WERI-Rb-1 (cell line): ENCODE measurements around the gene MRM1.

Experiments used
- DNase-seq: peaks from one replicate; pipeline ENCODE4 v3.0.0-alpha.2; 2020
- H3K27ac ChIP-seq: fragments of 250-450 bp; sonication (Bioruptor Pico); 2 replicates; pipeline ENCODE4 v1.5.1; 2020; ENCODE audit warnings: mild to moderate bottlenecking, moderate library complexity
- H3K27me3 ChIP-seq: fragments of 250-450 bp; sonication (Bioruptor Pico); 2 replicates; pipeline ENCODE4 v1.5.1; 2021; ENCODE audit warnings: mild to moderate bottlenecking, low read depth, moderate library complexity; ENCODE audit not compliant: insufficient read depth, severe bottlenecking
- H3K36me3 ChIP-seq: fragments of 250-450 bp; sonication (Bioruptor Pico); 2 replicates; pipeline ENCODE4 v1.5.1; 2020; ENCODE audit warnings: mild to moderate bottlenecking, moderate library complexity
- H3K4me3 ChIP-seq: 2 replicates; pipeline ENCODE4 v1.5.1; 2011; ENCODE audit warnings: low read depth, mild to moderate bottlenecking, control low read depth, low read length
- H3K9me3 ChIP-seq: fragments of 250-450 bp; sonication (Bioruptor Pico); 2 replicates; pipeline ENCODE4 v1.5.1; 2021; ENCODE audit warnings: mild to moderate bottlenecking, moderate library complexity; ENCODE audit not compliant: severe bottlenecking
- CTCF ChIP-seq: IDR thresholded peaks from 2 replicates; pipeline ENCODE4 v1.5.1; 2011; ENCODE audit warnings: low read depth, mild to moderate bottlenecking, control low read depth, inconsistent platforms, low read length

MRM1 gene

GRCh38 chr17:36598951-36599401, 2.4 kb upstream of the MRM1 start:
- Histone ChIP-seq H3K4me3 (no peak overlapping the region), H3K27ac (no peak overlapping the region), H3K36me3 (peaks cover 17% of the 10 kb centered on the region), H3K27me3 (no peaks in the 10 kb centered on the region), H3K9me3 (no peaks in the 10 kb centered on the region)
- DNase-seq: no peak
- no peak for TF ChIP-seq CTCF

DNA sequence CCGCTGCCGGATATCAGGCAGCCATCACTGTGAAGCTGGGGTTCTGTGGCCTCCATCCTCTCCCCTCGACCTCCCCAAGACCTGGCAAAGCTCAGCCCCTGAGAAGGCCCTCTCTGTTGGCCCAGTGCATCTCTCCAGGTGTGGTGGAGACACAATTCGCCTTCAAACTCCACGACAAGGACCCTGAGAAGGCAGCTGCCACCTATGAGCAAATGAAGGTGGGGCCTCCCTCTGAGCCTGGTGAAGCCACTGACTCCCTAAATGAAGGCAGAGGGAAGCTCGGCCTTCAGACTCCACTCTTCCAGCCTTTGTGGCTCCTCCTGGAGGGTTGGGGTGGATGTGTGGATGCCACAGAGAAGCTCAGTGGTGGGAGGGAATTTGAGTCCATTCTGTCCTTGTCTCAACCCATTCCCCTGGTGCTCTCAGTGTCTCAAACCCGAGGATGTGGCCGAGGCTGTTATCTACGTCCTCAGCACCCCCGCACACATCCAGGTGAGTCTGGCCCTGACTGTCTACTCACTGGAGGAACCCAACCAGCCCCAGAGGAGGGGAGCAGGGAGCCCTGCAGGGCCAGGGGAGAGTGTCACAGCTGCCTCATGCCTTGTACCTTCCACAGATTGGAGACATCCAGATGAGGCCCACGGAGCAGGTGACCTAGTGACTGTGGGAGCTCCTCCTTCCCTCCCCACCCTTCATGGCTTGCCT, 1.7 kb upstream of the MRM1 start:
- H3K36me3 ChIP-seq: peaks cover 14% of the 10 kb centered on the region
- no peak overlapping the region for H3K27ac ChIP-seq
- TF ChIP-seq CTCF: no peak
- DNase-seq: no peak
- H3K4me3 ChIP-seq: no peak overlapping the region
- H3K27me3 ChIP-seq: no peaks in the 10 kb centered on the region
- no peaks in the 10 kb centered on the region for H3K9me3 ChIP-seq

GRCh38 chr17:36600465-36600864, 918 bp upstream of the MRM1 start:
- no peak for DNase-seq
- TF ChIP-seq CTCF: no peak
- Histone ChIP-seq H3K27me3 (no peaks in the 10 kb centered on the region), H3K36me3 (peaks cover 11% of the 10 kb centered on the region), H3K27ac (peak overlapping the region; percentile 65), H3K9me3 (no peaks in the 10 kb centered on the region), H3K4me3 (peak overlapping the region; percentile 78)

DNA sequence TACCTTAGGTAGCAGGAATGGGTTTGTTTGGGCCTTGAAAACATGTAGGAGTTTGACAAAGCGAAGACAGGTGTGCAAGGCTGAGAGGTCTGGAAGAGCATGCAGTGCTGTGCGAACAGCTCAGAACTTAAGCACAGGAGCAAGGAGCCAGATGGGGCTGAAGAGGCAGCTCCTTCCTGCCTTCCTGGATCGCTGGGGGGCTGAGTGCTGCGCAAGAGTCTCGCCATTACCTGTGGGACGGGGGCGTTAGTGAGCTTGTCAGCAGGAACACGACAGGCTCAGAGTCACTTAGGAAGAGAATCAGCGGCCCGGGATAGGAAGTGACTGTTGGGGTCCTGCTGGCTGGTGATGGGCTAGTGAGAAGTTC, 464 bp upstream of the MRM1 start:
- DNase-seq: peak; percentile 65

GRCh38 chr17:36602030-36602748, 806 bp downstream of the MRM1 start:
- DNase-seq: no peak
- Histone ChIP-seq H3K36me3 (peaks cover 3% of the 10 kb centered on the region), H3K4me3 (peak overlapping the region; percentile 78), H3K27ac (peak overlapping the region; percentile 65), H3K27me3 (no peaks in the 10 kb centered on the region), H3K9me3 (no peaks in the 10 kb centered on the region)
- no peak for TF ChIP-seq CTCF

More for the DNA sequence above, 464 bp upstream of the MRM1 start:
- TF ChIP-seq CTCF: no peak
- Histone ChIP-seq H3K9me3 (no peaks in the 10 kb centered on the region), H3K36me3 (peaks cover 11% of the 10 kb centered on the region), H3K4me3 (peak overlapping the region; percentile 78), H3K27ac (peak overlapping the region; percentile 65), H3K27me3 (no peaks in the 10 kb centered on the region)
